H9 (cell line): ENCODE measurements around the gene SERPINA9. TPM values are rescaled to one million over a fixed set of nuclear protein-coding genes. Genes with fewer than 3 reads are reported as not detected.

Source experiments
- DNase-seq: peaks from one replicate; pipeline ENCODE4 v3.0.0-alpha.2; 2017
- H2AFZ ChIP-seq: one replicate; pipeline ENCODE4 v1.6.1; 2013; ENCODE audit warnings: mild to moderate bottlenecking, low read length, control low read depth, moderate library complexity
- H2AK5ac ChIP-seq: 2 replicates; pipeline ENCODE4 v1.6.1; 2013; ENCODE audit warnings: low read length, control low read depth, mixed read lengths; ENCODE audit not compliant: insufficient read length
- H2BK120ac ChIP-seq: one replicate; pipeline ENCODE4 v1.6.1; 2013; ENCODE audit warnings: low read depth, mild to moderate bottlenecking, low read length, control low read depth, inconsistent platforms; ENCODE audit not compliant: poor library complexity, severe bottlenecking
- H2BK12ac ChIP-seq: 2 replicates; pipeline ENCODE4 v1.6.1; 2013; ENCODE audit warnings: low read length, control low read depth, mixed read lengths, low read depth; ENCODE audit not compliant: insufficient read length
- H2BK15ac ChIP-seq: 2 replicates; pipeline ENCODE4 v1.6.1; 2013; ENCODE audit warnings: low read depth, low read length, control low read depth
- H2BK20ac ChIP-seq: one replicate; pipeline ENCODE4 v1.6.1; 2013; ENCODE audit warnings: low read depth, mild to moderate bottlenecking, low read length, control low read depth, inconsistent platforms; ENCODE audit not compliant: poor library complexity, severe bottlenecking
- H2BK5ac ChIP-seq: 2 replicates; pipeline ENCODE4 v1.6.1; 2013; ENCODE audit warnings: low read length, control low read depth, mixed read lengths; ENCODE audit not compliant: insufficient read length
- H3K14ac ChIP-seq: 2 replicates; pipeline ENCODE4 v1.6.1; 2013; ENCODE audit warnings: low read length, control low read depth; ENCODE audit not compliant: insufficient read depth
- H3K18ac ChIP-seq: 2 replicates; pipeline ENCODE4 v1.6.1; 2013; ENCODE audit warnings: low read depth, mild to moderate bottlenecking, mixed read lengths, low read length, control low read depth; ENCODE audit not compliant: insufficient read length
- H3K23ac ChIP-seq: 2 replicates; pipeline ENCODE4 v1.6.1; 2013; ENCODE audit warnings: low read length, control low read depth, mixed read lengths, low read depth; ENCODE audit not compliant: insufficient read length
- H3K23me2 ChIP-seq: 2 replicates; pipeline ENCODE4 v1.6.1; 2013; ENCODE audit warnings: low read depth, mild to moderate bottlenecking, mixed read lengths, low read length, control low read depth; ENCODE audit not compliant: insufficient read length, poor library complexity, severe bottlenecking
- H3K27ac ChIP-seq: 2 replicates; pipeline ENCODE4 v1.5.1; 2013; ENCODE audit warnings: low read length, control low read depth, mixed read lengths, low read depth; ENCODE audit not compliant: insufficient read length
- H3K27me3 ChIP-seq: 2 replicates; pipeline ENCODE4 v1.6.1; 2013; ENCODE audit warnings: low read length, control low read depth, inconsistent platforms; ENCODE audit not compliant: insufficient read depth
- H3K4ac ChIP-seq: 2 replicates; pipeline ENCODE4 v1.6.1; 2013; ENCODE audit warnings: low read depth, mild to moderate bottlenecking, control low read depth, inconsistent platforms, low read length, moderate library complexity
- H3K4me1 ChIP-seq: 2 replicates; pipeline ENCODE4 v1.6.1; 2013; ENCODE audit warnings: low read length, control low read depth, inconsistent platforms; ENCODE audit not compliant: insufficient read depth
- H3K4me2 ChIP-seq: 2 replicates; pipeline ENCODE4 v1.6.1; 2013; ENCODE audit warnings: low read length, control low read depth, mixed read lengths; ENCODE audit not compliant: insufficient read length, insufficient read depth
- H3K56ac ChIP-seq: 2 replicates; pipeline ENCODE4 v1.6.1; 2013; ENCODE audit warnings: low read depth, mild to moderate bottlenecking, mixed read lengths, low read length, control low read depth; ENCODE audit not compliant: insufficient read length
- H3K79me1 ChIP-seq: 2 replicates; pipeline ENCODE4 v1.6.1; 2013; ENCODE audit warnings: low read depth, mild to moderate bottlenecking, moderate library complexity, low read length, control low read depth, inconsistent platforms; ENCODE audit not compliant: insufficient read depth, poor library complexity, severe bottlenecking
- H3K79me2 ChIP-seq: 2 replicates; pipeline ENCODE4 v1.6.1; 2013; ENCODE audit warnings: low read length, control low read depth, inconsistent platforms; ENCODE audit not compliant: insufficient read depth
- H3K9ac ChIP-seq: 2 replicates; pipeline ENCODE4 v1.6.1; 2013; ENCODE audit warnings: low read length, control low read depth, mixed read lengths; ENCODE audit not compliant: insufficient read length; ENCODE audit errors: extremely low read depth
- H3K9me3 ChIP-seq: one replicate; pipeline ENCODE4 v1.6.1; 2013; ENCODE audit warnings: low read depth, low read length, inconsistent platforms; ENCODE audit not compliant: control insufficient read depth
- H3T11ph ChIP-seq: one replicate; pipeline ENCODE4 v1.6.1; 2013; ENCODE audit warnings: mild to moderate bottlenecking, low read length, control low read depth, inconsistent platforms
- H4K20me1 ChIP-seq: one replicate; pipeline ENCODE4 v1.6.1; 2013; ENCODE audit not compliant: control insufficient read depth, insufficient read length, insufficient read depth
- H4K5ac ChIP-seq: 2 replicates; pipeline ENCODE4 v1.6.1; 2013; ENCODE audit warnings: low read depth, mild to moderate bottlenecking, mixed read lengths, low read length, control low read depth; ENCODE audit not compliant: insufficient read length
- H4K8ac ChIP-seq: replicated peaks from 2 replicates; pipeline ENCODE4 v1.6.1; 2013; ENCODE audit warnings: low read length, control low read depth, mixed read lengths, low read depth; ENCODE audit not compliant: insufficient read length
- H4K91ac ChIP-seq: 2 replicates; pipeline ENCODE4 v1.6.1; 2013; ENCODE audit warnings: low read depth, mild to moderate bottlenecking, moderate library complexity, mixed read lengths, low read length, control low read depth; ENCODE audit not compliant: insufficient read length
- H3K27ac Mint-ChIP-seq, 3 experiments: 2 replicates in 2 of 3; 3 replicates in 1 of 3; pipeline ENCODE4 v1.8.0; 2020 to 2021; ENCODE audit warnings: mixed read lengths in 3 of 3, mild to moderate bottlenecking in 1 of 3, moderate library complexity in 1 of 3
- H3K27me3 Mint-ChIP-seq: 2 replicates; pipeline ENCODE4 v1.8.0; 2021; ENCODE audit warnings: low read depth, mild to moderate bottlenecking, moderate library complexity, mixed read lengths
- H3K36me3 Mint-ChIP-seq, 3 experiments: 2 replicates in 2 of 3; 3 replicates in 1 of 3; pipeline ENCODE4 v1.8.0; 2020 to 2021; ENCODE audit warnings: low read depth in 3 of 3, mixed read lengths in 3 of 3; ENCODE audit not compliant: insufficient read depth in 1 of 3
- H3K4me1 Mint-ChIP-seq, 2 experiments: 2 replicates each; pipeline ENCODE4 v1.8.0; 2020; ENCODE audit warnings: mixed read lengths in 2 of 2
- H3K4me3 Mint-ChIP-seq, 2 experiments: 2 replicates in 1 of 2; 3 replicates in 1 of 2; pipeline ENCODE4 v1.8.0; 2020 to 2021; ENCODE audit warnings: mild to moderate bottlenecking in 2 of 2, mixed read lengths in 2 of 2, moderate library complexity in 1 of 2
- H3K9me3 Mint-ChIP-seq, 2 experiments: 2 replicates in 1 of 2; 3 replicates in 1 of 2; pipeline ENCODE4 v1.8.0; 2020; ENCODE audit warnings: mild to moderate bottlenecking in 2 of 2, mixed read lengths in 2 of 2, moderate library complexity in 1 of 2
- WGBS: extraction: QIAGEN DNeasy Blood & Tissue Kit; methylation state at CpG from one replicate; pipeline ENCODE4 v1.1.7; 2013; ENCODE audit warnings: missing lambda C conversion rate, low lambda C conversion rate, mixed read lengths; ENCODE audit not compliant: insufficient read length; ENCODE audit errors: extremely low coverage; 5-methylcytosine and 5-hydroxymethylcytosine counted together
- total RNA-seq: library from RNA; stranded (reverse); gene quantifications from 2 replicates; pipeline ENCODE4 v1.2.1, GENCODE V29; 2021
- TF ChIP-seq, protein P1 (sequence below): fragments of 200-600 bp; sonication (generic); conservative IDR thresholded peaks from 3 replicates; pipeline ENCODE4 v1.8.0; 2021; ENCODE audit warnings: antibody characterized with exemption, mild to moderate bottlenecking

SERPINA9 gene
- total RNA-seq, 1 experiment from 2014 or later = not detected

DNA sequence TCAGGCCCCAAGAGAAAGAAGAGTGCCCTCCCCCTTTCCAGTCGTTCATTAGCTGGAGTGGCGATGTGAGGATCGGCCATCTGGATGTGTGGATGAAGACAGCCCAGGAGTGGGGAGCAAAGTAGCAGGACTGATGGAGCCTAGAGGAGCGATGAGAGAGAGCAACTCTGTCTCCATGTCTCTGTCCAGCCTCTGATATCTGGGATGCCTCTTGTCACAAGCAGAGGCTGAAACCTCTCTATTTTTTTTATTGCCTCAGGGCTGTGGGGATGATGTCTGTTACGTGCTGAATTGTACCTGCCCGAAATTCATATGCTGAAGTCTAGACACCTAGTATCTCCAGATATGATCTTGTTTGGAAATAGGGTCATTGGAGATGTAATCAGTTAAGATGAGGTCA is 26.1 kb downstream of the SERPINA9 start:
- H2BK15ac ChIP-seq = no peak overlapping the region
- no peak overlapping the region for H2BK12ac ChIP-seq
- no peak overlapping the region for H4K8ac ChIP-seq
- no peak for DNase-seq
- H3K79me1 ChIP-seq = no peaks in the 10 kb centered on the region
- H3K23ac ChIP-seq = no peak overlapping the region
- H2BK5ac ChIP-seq = no peak overlapping the region
- no peak overlapping the region for H4K91ac ChIP-seq
- no peak overlapping the region for H4K5ac ChIP-seq
- H3K4ac ChIP-seq = no peak overlapping the region
- peaks cover 12% of the 10 kb centered on the region; the same call in 1 of the 2 replicates for H3K4me1 ChIP-seq
- no peak overlapping the region for H3K9ac ChIP-seq
- no peak overlapping the region for H3K56ac ChIP-seq
- Mint-ChIP-seq H3K27ac (no peak overlapping the region), H3K4me3 (no peak overlapping the region), H3K36me3 (peaks cover 0 to 11% (median 7%) of the 10 kb centered on the region in 3 experiments; a peak in 3 of 7 replicates), H3K4me1 (peaks cover 36 to 39% of the 10 kb centered on the region in 2 experiments), H3K27me3 (peaks cover 14% of the 10 kb centered on the region), H3K9me3 (peaks cover 9 to 13% of the 10 kb centered on the region in 2 experiments; a peak in 4 of 5 replicates)
- no CpG with 5 or more reads among the region's 6 CpGs for WGBS
- no peak overlapping the region for H2AFZ ChIP-seq
- no peak overlapping the region for H3K18ac ChIP-seq
- H4K20me1 ChIP-seq = no peaks in the 10 kb centered on the region
- H3K9me3 ChIP-seq = no peaks in the 10 kb centered on the region
- H3K4me2 ChIP-seq = no peak overlapping the region
- no peak overlapping the region for H3K27ac ChIP-seq
- H3K23me2 ChIP-seq = no peaks in the 10 kb centered on the region
- no peak overlapping the region for H2BK120ac ChIP-seq
- no peaks in the 10 kb centered on the region for H3K79me2 ChIP-seq
- no peaks in the 10 kb centered on the region for H3K27me3 ChIP-seq
- H2AK5ac ChIP-seq = no peak overlapping the region
- TF ChIP-seq, protein P1, sequence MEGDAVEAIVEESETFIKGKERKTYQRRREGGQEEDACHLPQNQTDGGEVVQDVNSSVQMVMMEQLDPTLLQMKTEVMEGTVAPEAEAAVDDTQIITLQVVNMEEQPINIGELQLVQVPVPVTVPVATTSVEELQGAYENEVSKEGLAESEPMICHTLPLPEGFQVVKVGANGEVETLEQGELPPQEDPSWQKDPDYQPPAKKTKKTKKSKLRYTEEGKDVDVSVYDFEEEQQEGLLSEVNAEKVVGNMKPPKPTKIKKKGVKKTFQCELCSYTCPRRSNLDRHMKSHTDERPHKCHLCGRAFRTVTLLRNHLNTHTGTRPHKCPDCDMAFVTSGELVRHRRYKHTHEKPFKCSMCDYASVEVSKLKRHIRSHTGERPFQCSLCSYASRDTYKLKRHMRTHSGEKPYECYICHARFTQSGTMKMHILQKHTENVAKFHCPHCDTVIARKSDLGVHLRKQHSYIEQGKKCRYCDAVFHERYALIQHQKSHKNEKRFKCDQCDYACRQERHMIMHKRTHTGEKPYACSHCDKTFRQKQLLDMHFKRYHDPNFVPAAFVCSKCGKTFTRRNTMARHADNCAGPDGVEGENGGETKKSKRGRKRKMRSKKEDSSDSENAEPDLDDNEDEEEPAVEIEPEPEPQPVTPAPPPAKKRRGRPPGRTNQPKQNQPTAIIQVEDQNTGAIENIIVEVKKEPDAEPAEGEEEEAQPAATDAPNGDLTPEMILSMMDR = no peak
- H3K14ac ChIP-seq = no peak overlapping the region
- no peak overlapping the region for H3T11ph ChIP-seq
- H2BK20ac ChIP-seq = no peak overlapping the region
